A172 (cell line): Measurements from ENCODE around the gene RGS9BP. TPM values are rescaled to one million over a fixed set of nuclear protein-coding genes. Genes with fewer than 3 reads are reported as not detected.
"Not testable (repeated sequence)": the region's sequence is repeated elsewhere in the genome, so short reads cannot be mapped to it uniquely, and the experiment has no call there.

Source experiments
- DNase-seq: peaks from one replicate; pipeline ENCODE4 v3.0.0-alpha.2; 2015; ENCODE audit warnings: low spot score
- total RNA-seq: library from RNA; depleted of rRNA; stranded (reverse); fragments of >200 nt; shearing (Covaris generic); gene quantifications from 2 replicates; pipeline ENCODE4 v1.2.3, GENCODE V29; 2014

RGS9BP gene
- total RNA-seq, 1 experiment from 2014 or later = 2.8 TPM

GRCh38 chr19:32671883-32672593 is 3.6 kb upstream of the RGS9BP start:
- no peak for DNase-seq

- DNase-seq = no peak
These were observed 2.8 kb upstream of the RGS9BP start for GRCh38 chr19:32672841-32673240.

DNA sequence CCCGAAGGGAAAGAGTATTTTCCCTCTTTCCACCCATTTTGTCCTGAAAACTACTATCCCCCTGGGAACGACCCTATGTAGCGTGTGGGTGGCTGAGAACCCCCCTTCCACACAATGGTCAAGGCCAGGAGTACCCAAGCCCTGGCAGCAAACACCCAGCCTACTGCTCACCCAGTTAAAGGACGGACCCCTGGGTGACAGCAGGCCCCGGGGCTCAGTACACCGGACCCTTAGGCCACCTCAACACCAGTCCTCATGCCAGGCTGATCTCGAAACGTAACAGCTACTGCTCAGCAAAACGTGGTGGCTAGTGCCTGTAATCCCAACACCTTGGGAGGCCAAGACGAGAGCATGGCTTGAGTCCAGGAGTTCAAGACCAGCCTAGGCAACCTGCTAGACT is 2.1 kb upstream of the RGS9BP start:
- DNase-seq = no peak

GRCh38 chr19:32674153-32674930 is 1.3 kb upstream of the RGS9BP start:
- no peak for DNase-seq

- peak; percentile 97 for DNase-seq
These were observed 523 bp upstream of the RGS9BP start, which contains the start of gene ANKRD27 for GRCh38 chr19:32674931-32675719. Gene ANKRD27, minus strand, starts transcription at chr19:32675180. Its CDS starts 16,165 bp downstream, at chr19:32659015.

DNA sequence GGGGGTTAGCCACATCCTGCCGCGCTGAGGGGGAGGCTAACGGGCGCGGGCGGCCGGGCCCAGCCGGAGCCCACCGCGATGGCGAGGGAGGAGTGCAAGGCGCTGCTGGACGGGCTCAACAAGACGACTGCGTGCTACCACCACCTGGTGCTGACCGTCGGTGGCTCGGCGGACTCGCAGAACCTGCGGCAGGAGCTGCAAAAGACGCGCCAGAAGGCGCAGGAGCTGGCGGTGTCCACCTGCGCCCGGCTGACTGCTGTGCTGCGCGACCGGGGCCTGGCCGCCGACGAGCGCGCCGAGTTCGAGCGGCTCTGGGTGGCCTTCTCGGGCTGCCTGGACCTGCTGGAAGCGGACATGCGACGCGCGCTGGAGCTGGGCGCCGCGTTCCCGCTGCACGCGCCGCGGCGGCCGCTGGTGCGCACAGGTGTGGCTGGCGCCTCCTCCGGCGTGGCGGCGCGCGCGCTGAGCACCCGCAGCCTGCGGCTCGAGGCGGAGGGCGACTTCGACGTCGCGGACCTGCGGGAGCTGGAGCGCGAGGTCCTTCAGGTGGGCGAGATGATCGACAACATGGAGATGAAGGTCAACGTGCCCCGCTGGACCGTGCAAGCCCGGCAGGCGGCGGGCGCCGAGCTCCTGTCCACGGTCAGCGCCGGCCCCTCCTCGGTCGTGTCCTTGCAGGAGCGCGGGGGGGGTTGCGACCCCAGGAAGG is 692 bp downstream of the RGS9BP start:
- no peak for DNase-seq

DNA sequence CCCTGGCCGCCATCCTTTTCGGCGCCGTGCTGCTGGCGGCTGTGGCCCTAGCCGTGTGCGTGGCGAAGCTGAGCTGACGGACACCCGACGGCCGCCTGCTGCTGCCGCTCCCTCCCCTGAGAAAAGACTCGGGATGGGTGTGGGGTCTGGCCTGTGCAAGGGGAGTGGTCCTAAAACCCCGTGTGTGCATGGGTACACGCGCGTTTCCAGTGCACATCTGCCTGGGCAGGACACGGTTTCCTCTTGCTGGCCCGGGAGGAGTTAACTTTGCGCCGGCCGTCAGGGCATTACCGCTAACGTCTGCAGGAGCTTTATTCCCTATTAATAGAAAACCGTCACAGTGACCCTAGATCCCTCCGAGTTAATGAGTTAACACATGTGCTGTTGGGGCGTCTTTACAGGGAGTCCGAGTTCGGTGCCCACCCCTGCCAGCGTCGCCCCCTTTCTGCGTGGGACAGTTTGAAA is 1.3 kb downstream of the RGS9BP start:
- no peak for DNase-seq

DNA sequence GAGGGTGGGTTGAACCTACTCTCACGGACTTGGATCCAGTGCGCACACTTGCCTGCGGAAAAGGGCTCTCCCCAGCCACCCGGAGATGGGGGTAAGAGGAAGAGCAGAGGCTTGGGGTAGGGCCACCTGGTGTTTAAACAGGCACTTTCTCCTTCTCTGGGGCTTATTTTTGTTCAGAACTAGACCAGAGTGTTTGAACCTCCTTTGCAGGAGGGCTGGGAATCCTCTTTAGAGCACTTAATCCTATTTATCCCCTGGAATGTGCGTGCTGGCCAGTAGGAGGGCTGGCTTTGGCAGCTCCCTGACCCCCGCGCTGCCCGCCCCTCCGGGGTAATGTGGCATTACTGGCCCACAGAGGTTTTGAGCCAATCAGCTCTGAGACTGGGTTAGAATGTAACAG is 2.0 kb downstream of the RGS9BP start:
- no peak for DNase-seq

DNA sequence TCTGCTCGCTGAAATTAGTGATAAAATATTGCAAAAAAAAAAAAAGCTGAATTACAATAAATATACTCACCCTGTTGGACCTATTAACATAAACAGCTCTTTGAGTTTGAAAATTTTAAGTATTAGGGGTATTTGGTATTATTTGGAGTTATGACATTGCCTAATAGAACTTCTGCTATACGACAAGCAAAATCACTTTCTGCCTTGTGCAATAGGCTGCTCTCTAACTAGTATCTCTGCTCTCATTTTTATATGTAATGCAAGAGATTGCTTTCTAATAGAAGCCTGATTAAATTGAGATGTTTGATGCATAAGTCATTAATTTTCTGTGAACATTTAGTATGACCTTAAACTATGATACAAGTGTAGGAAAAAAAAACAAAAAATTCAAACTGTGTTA is 5.3 kb downstream of the RGS9BP start:
- DNase-seq = no peak

DNA sequence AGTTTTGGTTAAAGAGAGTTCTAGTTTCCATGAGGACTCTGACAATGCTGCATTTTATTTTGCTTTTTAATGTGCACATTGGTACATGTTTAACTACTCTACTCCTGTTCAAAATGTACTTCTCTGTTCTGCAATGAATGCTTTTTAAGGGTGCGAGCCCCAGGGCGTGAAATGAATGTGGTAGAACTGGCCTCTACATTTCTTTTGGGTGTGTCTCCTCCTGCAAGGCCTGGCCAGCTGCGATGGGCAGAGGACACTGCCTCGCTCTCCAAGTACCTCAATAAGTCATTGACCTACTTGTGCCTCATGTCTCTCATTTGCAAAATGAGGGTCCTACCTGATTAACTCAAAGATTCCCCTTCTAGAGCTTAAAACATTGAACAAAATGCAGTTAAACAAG is 6.7 kb downstream of the RGS9BP start:
- DNase-seq = no peak

DNA sequence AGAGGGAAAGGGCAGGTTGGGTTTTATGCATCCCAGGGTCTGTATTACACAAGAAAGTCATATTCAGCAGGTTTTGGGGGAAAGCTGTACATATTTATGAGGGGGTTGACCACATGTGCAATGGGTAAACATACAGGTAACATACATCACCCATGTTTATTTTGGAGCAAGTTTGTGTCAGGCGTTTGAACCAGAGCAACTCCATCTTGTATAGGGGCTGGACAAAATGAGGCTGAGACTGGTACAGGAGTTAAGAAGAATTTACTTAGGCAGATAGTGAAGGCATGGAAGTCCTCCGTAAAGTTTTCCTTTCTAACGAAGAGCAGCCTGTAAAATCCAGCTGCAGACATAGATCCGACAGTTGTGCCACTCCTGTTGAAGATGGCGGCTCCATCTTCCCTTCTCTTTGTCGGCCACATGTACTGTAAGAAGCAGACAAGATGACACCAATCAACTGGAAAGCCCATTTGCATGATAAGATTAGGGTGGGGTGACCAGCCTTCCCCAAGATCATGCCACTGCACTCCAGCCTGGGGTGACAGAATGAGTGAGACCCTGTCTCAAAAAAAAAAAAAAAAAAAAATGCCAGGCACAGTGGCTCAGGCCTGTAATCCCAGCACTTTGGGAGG is 11.3 kb downstream of the RGS9BP start:
- no peak for DNase-seq

- no peak for DNase-seq
These were observed 12.0 kb downstream of the RGS9BP start for GRCh38 chr19:32687681-32688080.

GRCh38 chr19:32688311-32688710 is 12.7 kb downstream of the RGS9BP start:
- no peak for DNase-seq

DNA sequence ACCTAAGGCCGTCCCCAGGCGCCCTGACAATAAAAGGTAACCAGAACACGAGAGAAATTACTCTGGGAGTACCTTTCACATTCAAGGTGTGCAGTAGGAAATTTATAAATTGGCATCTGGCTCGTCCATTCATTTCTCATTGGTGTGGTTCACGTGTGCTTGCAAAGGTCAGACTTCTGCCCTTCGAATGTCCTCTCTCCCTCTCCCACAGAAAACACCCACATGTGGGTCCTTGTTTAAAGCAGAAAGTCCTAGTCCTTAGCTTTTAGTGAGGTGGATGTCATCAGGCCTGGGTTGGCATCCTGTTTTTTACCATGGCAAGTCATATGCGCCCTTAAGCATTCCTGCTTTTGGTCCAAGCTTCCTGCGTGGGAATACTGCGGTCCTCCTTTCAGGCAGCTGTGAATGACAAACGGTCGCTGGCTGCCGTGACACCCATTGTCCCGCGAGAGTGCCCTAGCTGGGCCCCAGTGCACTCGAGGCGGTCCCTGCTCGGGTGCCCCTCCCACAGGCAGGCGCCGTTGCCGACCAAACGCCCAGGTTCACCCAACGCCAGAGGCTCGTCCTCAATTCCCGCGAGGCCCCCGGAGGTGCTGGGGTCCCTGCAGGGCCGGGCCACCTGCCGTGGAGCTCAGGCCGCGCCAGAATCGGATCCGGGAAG is 15.8 kb downstream of the RGS9BP start, which contains the start of gene NUDT19:
NUDT19 (plus strand) TSS at position 531 of the 661 bp plus-strand sequence. CDS start 140 bp downstream, outside the sequence.
- DNase-seq = peak; percentile 87

- peak; percentile 28 for DNase-seq
These were observed 16.5 kb downstream of the RGS9BP start for GRCh38 chr19:32691952-32692726.

DNA sequence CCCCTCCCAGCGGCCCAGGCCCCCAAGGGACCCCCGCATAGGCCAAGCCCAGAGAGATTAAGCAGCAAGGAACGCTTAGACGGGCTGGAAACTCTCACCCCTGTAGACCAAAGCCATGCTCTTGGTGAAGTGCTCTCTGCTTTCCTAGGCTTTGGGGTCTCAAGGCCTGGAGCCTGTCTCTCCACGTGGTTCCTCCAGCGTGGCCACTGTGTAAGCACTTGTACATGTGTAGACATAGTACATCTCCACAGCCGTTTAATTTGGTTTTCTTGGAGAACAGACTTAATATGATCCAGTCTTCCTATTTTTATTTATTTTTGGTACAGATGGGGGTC is 17.0 kb downstream of the RGS9BP start:
- no peak for DNase-seq

DNA sequence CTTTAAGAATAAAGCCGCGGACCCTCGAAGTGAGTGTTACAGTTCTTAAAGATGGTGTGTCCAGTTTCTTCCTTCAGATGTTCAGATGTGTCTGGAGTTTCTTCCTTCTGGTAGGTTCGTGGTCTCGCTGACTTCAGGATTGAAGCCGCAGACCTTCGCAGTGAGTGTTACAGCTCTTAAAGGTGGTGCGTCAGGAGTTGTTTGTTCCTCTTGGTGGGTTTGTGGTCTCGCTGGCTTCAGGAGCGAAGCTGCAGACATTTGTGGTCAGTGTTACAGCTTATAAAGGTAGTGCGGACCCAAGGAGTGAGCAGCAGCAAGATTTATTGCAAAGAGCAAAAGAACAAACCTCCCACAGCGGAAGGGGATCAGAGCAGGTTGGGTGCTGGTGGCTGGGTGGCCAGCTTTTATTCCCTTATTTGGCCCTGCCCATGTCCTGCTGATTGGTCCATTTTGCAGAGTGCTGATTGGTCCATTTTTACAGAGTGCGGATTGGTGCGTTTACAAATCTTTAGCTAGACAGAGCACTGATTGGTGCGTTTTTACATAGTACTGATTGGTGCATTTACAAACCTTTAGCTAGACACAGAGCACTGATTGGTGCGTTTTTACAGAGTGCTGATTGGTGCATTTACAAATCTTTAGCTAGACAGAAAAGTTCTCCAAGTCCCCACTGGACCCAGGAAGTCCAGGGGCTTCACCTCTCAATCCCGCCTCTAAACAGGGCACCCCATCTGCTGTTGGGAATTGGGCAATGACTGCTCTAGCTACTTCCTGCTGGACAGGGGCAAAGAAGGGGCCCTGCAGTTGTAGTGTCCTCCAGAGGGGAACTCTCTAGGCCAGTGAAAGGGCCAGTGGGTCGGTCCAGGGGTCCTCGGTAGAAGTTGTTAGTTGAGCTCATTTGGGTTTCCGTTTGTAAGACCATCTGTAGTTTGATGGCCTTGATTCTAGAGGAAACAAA is 17.8 kb downstream of the RGS9BP start:
- peak; percentile 32 for DNase-seq

- not testable (repeated sequence) for DNase-seq
These were observed 18.7 kb downstream of the RGS9BP start for GRCh38 chr19:32694316-32694715.

GRCh38 chr19:32694851-32695250 is 19.2 kb downstream of the RGS9BP start:
- DNase-seq = not testable (repeated sequence)
